GM13976 (cell line): Measurements from ENCODE around the gene RPH3AL.
"Not testable (repeated sequence)": the region's sequence is repeated elsewhere in the genome, so short reads cannot be mapped to it uniquely, and the experiment has no call there.

ENCODE experiments used
- DNase-seq: peaks from one replicate; pipeline ENCODE4 v3.0.0; 2012; ENCODE audit warnings: low spot score
- in situ Hi-C: fragments of 300-500 bp; cut with MboI; formaldehyde crosslinking; loops from one replicate; pipeline ENCODE4 v1.12.0; 2022; ENCODE audit warnings: low sequenced_read_pairs, mixed read lengths, inconsistent platforms; ENCODE audit not compliant: unreplicated experiment
- TF ChIP-seq, protein P1 (sequence below): IDR thresholded peaks from 2 replicates; pipeline ENCODE4 v1.5.1; 2012; ENCODE audit warnings: borderline replicate concordance, mild to moderate bottlenecking; ENCODE audit not compliant: insufficient read depth; ENCODE audit errors: extremely low read depth, missing control alignments, control extremely low read depth

The RPH3AL gene

DNA sequence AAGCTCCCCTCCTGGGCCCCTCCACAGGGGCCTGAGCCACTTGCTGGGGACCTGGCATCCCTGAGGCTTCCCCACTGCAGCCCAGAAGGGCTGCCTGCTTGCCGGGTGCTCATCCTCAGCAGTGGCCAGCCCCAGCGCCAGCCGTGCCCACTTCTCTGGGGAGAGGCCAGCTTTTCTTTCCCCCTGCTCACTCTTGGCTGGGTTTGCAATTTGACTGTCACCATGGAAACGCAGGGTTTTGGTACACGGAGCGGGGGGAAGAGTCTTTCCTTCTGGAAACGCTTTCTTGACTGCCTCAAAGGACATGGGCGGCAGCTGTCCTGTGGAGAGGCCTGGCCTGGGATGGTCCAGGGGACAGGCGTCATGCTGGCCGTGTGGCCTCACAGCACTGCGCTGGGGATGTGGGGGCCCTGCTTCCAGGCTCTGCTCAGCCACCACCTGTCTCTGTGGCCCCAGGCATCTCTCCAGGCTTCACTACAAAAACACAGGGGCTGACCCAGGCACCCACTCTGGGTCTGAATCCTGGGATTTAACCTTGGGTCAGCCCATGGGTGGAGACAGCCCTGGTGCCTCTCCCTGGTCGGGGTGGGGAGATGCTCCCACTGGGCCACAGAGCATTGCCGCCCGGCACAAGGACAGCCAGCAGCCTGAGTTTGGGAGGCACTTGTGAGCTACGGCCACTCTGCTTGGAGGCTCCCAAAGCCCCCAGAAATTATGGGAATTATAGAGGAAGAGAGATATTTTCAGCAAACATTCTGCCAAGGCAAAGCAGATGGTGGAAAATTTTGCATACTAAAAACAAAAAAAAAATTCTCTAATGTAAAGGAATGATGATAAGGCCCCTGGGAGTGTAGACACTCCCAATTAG, 125.3 kb downstream of the RPH3AL start:
- DNase-seq: no peak
- in situ Hi-C loops: no loop called here
- TF ChIP-seq, protein P1, sequence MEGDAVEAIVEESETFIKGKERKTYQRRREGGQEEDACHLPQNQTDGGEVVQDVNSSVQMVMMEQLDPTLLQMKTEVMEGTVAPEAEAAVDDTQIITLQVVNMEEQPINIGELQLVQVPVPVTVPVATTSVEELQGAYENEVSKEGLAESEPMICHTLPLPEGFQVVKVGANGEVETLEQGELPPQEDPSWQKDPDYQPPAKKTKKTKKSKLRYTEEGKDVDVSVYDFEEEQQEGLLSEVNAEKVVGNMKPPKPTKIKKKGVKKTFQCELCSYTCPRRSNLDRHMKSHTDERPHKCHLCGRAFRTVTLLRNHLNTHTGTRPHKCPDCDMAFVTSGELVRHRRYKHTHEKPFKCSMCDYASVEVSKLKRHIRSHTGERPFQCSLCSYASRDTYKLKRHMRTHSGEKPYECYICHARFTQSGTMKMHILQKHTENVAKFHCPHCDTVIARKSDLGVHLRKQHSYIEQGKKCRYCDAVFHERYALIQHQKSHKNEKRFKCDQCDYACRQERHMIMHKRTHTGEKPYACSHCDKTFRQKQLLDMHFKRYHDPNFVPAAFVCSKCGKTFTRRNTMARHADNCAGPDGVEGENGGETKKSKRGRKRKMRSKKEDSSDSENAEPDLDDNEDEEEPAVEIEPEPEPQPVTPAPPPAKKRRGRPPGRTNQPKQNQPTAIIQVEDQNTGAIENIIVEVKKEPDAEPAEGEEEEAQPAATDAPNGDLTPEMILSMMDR: no peak

GRCh38 chr17:226108-227077, 126.2 kb downstream of the RPH3AL start:
- in situ Hi-C loops: no loop called here
- DNase-seq: no peak
- TF ChIP-seq, protein P1: no peak

GRCh38 chr17:225551-225950, 127.1 kb downstream of the RPH3AL start:
- TF ChIP-seq, protein P1: no peak
- DNase-seq: no peak

GRCh38 chr17:224576-224975, 128.0 kb downstream of the RPH3AL start:
- DNase-seq, in situ Hi-C loops: not testable (repeated sequence)

More at GRCh38 chr17:225551-225950, 127.1 kb downstream of the RPH3AL start:
- in situ Hi-C loops: no loop called here

DNA sequence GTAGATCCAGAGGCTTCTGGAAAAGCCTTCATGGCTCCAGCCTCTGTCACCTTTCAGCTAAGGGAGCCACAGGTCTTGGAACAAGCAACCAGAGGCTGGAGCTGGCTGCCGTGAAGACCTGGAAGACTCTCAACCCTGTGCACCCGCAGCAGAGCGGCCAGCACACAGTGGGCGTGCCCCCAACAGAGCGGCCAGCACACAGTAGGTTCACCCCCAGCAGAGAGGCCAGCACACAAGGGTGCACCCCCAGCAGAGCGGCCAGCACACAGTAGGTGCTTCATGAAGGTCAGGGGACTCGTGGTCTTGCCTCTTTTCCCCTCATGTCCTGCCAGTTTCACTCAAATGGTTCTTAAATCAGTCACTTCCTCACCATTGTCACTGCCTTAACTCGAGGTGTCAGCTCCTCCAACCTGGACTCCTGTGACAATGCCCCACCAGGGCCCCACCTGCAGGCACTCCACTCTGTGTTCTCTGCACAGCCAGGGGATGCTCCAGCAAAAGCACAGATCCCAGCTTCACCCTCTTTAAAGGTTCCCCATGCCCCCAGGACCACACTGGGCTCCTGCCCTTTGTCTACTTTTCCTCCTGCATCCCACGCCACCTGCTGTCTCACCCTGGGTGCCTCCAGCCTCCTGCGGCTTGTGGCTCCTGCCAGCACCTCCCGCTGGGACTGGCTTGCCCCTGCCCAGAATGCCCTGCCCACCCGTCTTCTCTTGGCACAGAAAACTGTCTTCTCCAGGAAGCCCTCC, 128.7 kb downstream of the RPH3AL start:
- in situ Hi-C loops: no loop called here
- TF ChIP-seq, protein P1: no peak
- no peak for DNase-seq

DNA sequence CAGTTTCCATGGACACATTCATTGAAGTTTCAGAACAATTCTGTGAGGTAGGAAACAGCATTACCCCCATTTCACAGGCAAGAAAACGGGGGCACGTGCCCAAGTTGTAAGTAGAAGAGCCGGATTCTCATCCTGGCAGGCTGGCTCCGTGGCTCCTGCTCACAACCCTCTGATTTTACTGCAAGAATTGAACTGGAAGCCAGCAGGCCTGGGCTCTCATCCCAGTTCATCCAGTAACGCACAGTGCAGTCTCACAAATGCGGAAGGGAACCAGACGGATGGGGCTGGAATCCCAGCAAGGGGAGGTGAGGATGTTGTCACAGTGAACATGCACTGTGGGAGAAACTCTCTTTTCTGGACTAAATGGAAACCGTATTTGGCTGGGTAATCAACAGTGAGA, 130.4 kb downstream of the RPH3AL start:
- TF ChIP-seq, protein P1: no peak
- no peak for DNase-seq
- in situ Hi-C loops: no loop called here
